ENCODE measurements around the gene KDSR. TPM values are rescaled to one million over a fixed set of nuclear protein-coding genes. Genes with fewer than 3 reads are reported as not detected.

Gene KDSR
- total and polyA plus RNA-seq, 2 donors (not counting 1 experiment from before 2014, with no cell fraction given) = 6.4 to 21.1 TPM

DNA sequence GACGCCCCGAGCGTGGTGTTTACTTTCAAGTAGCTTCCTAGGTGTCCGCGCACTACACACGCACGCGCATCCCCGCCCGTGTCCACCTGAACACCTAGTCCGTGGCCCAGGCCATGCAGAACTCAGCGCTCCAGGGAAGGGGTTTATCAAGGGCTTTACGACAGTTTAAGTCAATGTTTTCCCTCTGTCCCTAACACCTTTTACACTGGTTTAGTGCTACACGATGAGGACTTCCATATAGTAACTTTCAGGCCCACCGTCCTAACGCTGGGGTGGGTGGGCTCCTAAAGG, 46.1 kb downstream of the KDSR start:
- Histone ChIP-seq H3K9ac (ENCODE audit: low read length) (peak overlapping the region; percentile 67), H4K20me1 (ENCODE audit: control insufficient read depth, insufficient read depth, low read length, poor library complexity, severe bottlenecking) (no peaks in the 10 kb centered on the region), H3K4me3 (ENCODE audit: control extremely low read depth in 1 of 5, extremely low read depth in 1 of 5, insufficient read depth in 1 of 5, low read depth in 2 of 5, low read length in 4 of 5) (peak overlapping the region; percentile 25 to 62 (median 56)), H2AFZ (ENCODE audit: insufficient read depth, low read depth, low read length, poor library complexity, severe bottlenecking) (peak overlapping the region; percentile 72), H3K27ac (ENCODE audit: low read length in 2 of 2) (peak overlapping the region; percentile 52 to 85), H3K4me1 (ENCODE audit: control insufficient read depth in 2 of 2, insufficient read depth in 2 of 2, low read length in 2 of 2) (peaks cover 11 to 32% of the 10 kb centered on the region in 2 donors), H3K36me3 (replicated peaks in 1 of 2; ENCODE audit: control extremely low read depth in 1 of 2, control insufficient read depth in 1 of 2, extremely low read depth in 1 of 2, insufficient read depth in 2 of 2, low read length in 1 of 2) (no peaks in the 10 kb centered on the region), H3K4me2 (replicated peaks; ENCODE audit: low read depth, low read length, poor library complexity, severe bottlenecking) (peak overlapping the region; percentile 86), H3K79me2 (ENCODE audit: control insufficient read depth, insufficient read depth, low read length) (peaks cover 38% of the 10 kb centered on the region), H3K27me3 (replicated peaks in 1 of 4; ENCODE audit: control extremely low read depth in 1 of 4, control insufficient read depth in 3 of 4, insufficient read depth in 4 of 4, low read length in 3 of 4) (no peaks in the 10 kb centered on the region), H3K9me3 (ENCODE audit: control extremely low read depth in 1 of 3, control insufficient read depth in 2 of 3, insufficient read depth in 1 of 3, low read length in 2 of 3) (no peaks in the 10 kb centered on the region)
- DNase-seq (no peak), ATAC-seq (ENCODE audit: low read depth) (no peak)
- Mint-ChIP-seq H3K4me3 (peak overlapping the region; percentile 95), H3K4me1 (peaks cover 37% of the 10 kb centered on the region), H3K27me3 (no peaks in the 10 kb centered on the region), H3K27ac (peak overlapping the region; percentile 96), H3K9me3 (ENCODE audit: insufficient read depth) (no peaks in the 10 kb centered on the region)
- CTCF ChIA-PET = interaction anchor here (0.8 to 8.9 kb wide), 10 partner anchors 9 to 306 kb away, joined by 3 to 223 read pairs (median 18); no protein-coding TSS in a partner anchor
- POLR2A ChIA-PET = interaction anchor here (0.5 to 4.5 kb wide), 3 partner anchors 144 to 179 kb away, joined by 4 to 30 read pairs (median 4); no protein-coding TSS in a partner anchor
- no peak for TF ChIP-seq EZH2 (IDR thresholded peaks at IDR 0.05; ENCODE audit: borderline replicate concordance, insufficient read depth, low read depth, low read length, poor library complexity, severe bottlenecking)
- TF ChIP-seq CTCF (IDR thresholded peaks at IDR 0.05) = no peak
- intact Hi-C loops (cut with micrococcal nuclease) = loop anchor here (1.0 to 10.0 kb wide), 6 partner anchors 46 to 1134 kb away; partner anchors contain the start of genes KDSR, PHLPP1, PIGN and RELCH
- 22% methylated on average over 15 of the region's 16 CpGs for WGBS (ENCODE audit: insufficient coverage)

Data from B cell (primary cell).